Mucosa of rectum (tissue), 2 donors: ENCODE results near the gene GGA2.
A peak's percentile ranks its signal among the peaks of the same experiment; 100 is the strongest.
"Not testable (repeated sequence)": the region's sequence is repeated elsewhere in the genome, so short reads cannot be mapped to it uniquely, and the experiment has no call there.

Source experiments
- H3K27ac ChIP-seq, 2 donors: one replicate each; pipeline ENCODE4 v1.7.0; 2013; ENCODE audit warnings: inconsistent platforms in 2 of 2, low read depth in 2 of 2, low read length in 2 of 2
- H3K27me3 ChIP-seq, 2 donors: one replicate each; pipeline ENCODE4 v1.7.0; 2013; ENCODE audit warnings: low read length in 2 of 2; ENCODE audit not compliant: control insufficient read depth in 2 of 2, insufficient read depth in 2 of 2
- H3K36me3 ChIP-seq, 2 donors: one replicate each; pipeline ENCODE4 v1.7.0; 2013; ENCODE audit warnings: low read length in 2 of 2; ENCODE audit not compliant: control insufficient read depth in 2 of 2, insufficient read depth in 2 of 2
- H3K4me1 ChIP-seq, 2 donors: one replicate each; pipeline ENCODE4 v1.7.0; 2013; ENCODE audit warnings: low read length in 2 of 2, mild to moderate bottlenecking in 1 of 2; ENCODE audit not compliant: control insufficient read depth in 2 of 2, insufficient read depth in 2 of 2
- H3K4me3 ChIP-seq, 2 donors: one replicate each; pipeline ENCODE4 v1.7.0; 2013; ENCODE audit warnings: low read length in 2 of 2
- H3K9ac ChIP-seq, 2 donors: one replicate each; pipeline ENCODE4 v1.7.0; 2013; ENCODE audit warnings: low read length in 2 of 2, low read depth in 1 of 2, mild to moderate bottlenecking in 1 of 2
- H3K9me3 ChIP-seq, 2 donors: one replicate each; pipeline ENCODE4 v1.7.0; 2013; ENCODE audit warnings: low read length in 2 of 2; ENCODE audit not compliant: control insufficient read depth in 2 of 2
- donor health status: healthy.
- donor health status: Normal muscosa, but diverticular disease.

The GGA2 gene

DNA sequence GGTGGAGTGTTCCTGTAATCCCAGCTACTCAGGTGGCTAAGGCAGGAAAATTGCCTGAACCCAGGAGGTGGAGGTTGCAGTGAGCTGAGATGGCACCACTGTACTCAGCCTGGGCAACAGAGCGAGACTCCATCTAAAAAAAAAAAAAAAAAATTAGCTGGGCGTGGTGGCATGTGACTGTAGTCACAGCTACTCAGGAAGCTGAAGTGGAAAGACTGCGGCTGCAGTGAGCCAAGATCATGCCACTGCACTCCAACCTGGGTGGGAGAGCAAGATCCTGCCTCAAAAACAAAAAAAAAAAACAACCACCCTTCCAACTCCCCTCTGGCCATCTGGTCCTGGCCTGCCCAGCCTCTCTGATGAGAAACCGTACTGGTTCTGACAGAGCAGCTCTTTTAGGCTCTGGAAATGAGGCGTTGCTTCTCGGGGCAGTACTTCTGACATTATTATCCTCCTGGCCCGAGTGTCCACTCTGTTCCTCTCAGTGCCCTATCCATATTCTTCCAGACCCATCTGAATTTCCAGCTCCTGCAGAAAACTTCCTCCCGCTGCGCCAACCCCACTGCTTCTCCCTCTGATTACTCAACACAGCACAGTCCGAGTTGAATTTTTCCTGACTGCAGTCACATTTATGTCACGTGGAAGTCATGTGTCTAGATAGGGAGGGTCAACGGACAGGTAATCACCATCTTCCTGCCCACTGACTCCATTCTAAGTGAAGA lies 13.3 kb downstream of the GGA2 start:
- Histone ChIP-seq H3K4me1 (peaks cover 4 to 9% of the 10 kb centered on the region in 2 donors), H3K9ac (no peak overlapping the region), H3K27me3 (no peaks in the 10 kb centered on the region), H3K9me3 (no peaks in the 10 kb centered on the region), H3K4me3 (no peak overlapping the region), H3K36me3 (peaks cover 29 to 41% of the 10 kb centered on the region in 2 donors), H3K27ac (peak overlapping the region in 1 of 2 donors; percentile 4)

GRCh38 chr16:23495671-23496070 lies 14.6 kb downstream of the GGA2 start:
- Histone ChIP-seq H3K27ac (no peak overlapping the region), H3K4me3 (no peak overlapping the region), H3K27me3 (no peaks in the 10 kb centered on the region), H3K36me3 (peaks cover 29 to 47% of the 10 kb centered on the region in 2 donors), H3K4me1 (peaks cover 4 to 8% of the 10 kb centered on the region in 2 donors), H3K9ac (no peak overlapping the region), H3K9me3 (no peaks in the 10 kb centered on the region)

- H3K36me3 ChIP-seq, result peaks cover 35 to 60% of the 10 kb centered on the region in 2 donors
- H3K9ac ChIP-seq, result no peak overlapping the region
- no peaks in the 10 kb centered on the region for H3K4me1 ChIP-seq
- H3K4me3 ChIP-seq, result no peak overlapping the region
- no peak overlapping the region for H3K27ac ChIP-seq
- H3K27me3 ChIP-seq, result no peaks in the 10 kb centered on the region
- H3K9me3 ChIP-seq, result no peaks in the 10 kb centered on the region
These were observed 16.1 kb downstream of the GGA2 start for GRCh38 chr16:23494188-23494587.

DNA sequence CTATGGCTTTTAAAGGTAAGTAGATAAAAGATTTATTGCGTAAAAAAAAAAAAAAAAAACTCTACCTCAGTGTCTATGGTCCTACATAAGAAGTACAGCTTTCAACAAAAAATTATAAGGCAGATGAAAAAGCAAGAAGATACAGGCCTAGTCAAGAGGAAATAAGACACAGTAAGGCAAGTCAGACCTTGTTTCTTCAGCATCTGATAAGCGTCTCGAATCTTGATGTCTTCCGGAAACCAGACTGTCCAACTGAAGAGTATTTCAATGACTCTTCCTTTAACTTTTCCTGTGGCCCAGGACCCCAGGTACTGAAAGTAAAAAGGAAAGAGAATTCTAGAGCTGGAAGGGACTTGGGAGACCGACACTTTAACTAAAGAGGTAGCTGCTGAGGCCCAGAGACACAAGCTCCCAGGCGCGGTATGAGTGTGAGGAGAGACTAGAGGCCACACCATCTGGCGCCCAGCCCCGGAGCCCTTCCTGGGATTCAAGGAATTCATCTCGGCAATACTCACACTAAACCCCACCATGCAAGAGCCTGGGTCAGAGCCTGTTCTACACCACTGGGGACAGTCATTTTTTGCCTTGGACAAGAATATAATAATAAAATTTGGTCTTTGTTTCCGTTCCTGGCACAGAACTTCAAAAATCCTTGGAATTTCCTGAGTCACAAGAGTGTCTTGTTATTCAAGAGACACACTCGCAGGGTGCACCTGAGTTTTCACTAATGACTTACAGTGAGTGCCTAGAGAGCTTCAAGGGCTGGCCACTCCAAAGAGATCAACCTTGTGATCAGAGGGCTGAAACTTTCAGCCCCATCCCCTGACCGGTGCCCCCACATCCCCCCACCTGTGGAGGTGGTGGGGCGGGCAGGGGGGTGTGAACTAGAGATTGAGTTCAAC lies 18.6 kb downstream of the GGA2 start:
- Histone ChIP-seq H3K9me3 (no peaks in the 10 kb centered on the region), H3K4me3 (no peak overlapping the region), H3K27ac (no peak overlapping the region), H3K27me3 (no peaks in the 10 kb centered on the region), H3K4me1 (no peaks in the 10 kb centered on the region), H3K9ac (no peak overlapping the region), H3K36me3 (peaks cover 57 to 81% of the 10 kb centered on the region in 2 donors)

DNA sequence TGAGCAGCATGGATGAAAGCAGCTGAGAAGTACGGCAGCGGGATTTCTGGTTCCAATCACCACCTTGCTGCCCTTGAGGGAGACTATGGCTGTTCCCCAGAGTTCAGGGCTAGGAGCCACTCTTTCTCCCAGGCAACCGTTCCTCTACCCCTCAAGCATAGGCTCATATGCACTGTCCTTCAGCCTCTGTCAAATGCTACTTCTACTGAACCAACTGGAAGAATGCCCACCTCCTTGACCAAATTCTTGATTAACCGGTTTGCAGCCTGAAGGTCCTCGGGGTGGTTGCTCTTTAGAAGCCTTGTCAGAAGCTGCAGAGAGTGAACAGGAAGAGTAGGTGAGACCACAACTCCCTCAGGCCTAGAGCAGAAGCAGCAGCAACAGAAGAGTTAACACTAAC lies 23.8 kb downstream of the GGA2 start:
- Histone ChIP-seq H3K36me3 (peaks cover 63 to 80% of the 10 kb centered on the region in 2 donors), H3K27me3 (no peaks in the 10 kb centered on the region), H3K9ac (no peak overlapping the region), H3K4me3 (no peak overlapping the region), H3K4me1 (peaks cover 0 to 3% of the 10 kb centered on the region in 2 donors), H3K27ac (no peak overlapping the region), H3K9me3 (no peaks in the 10 kb centered on the region)

- H3K9ac ChIP-seq, result no peak overlapping the region
- H3K9me3 ChIP-seq, result no peaks in the 10 kb centered on the region
- no peak overlapping the region for H3K27ac ChIP-seq
- no peak overlapping the region for H3K4me3 ChIP-seq
- no peaks in the 10 kb centered on the region for H3K27me3 ChIP-seq
- H3K36me3 ChIP-seq, result peaks cover 63 to 79% of the 10 kb centered on the region in 2 donors
- H3K4me1 ChIP-seq, result peaks cover 0 to 3% of the 10 kb centered on the region in 2 donors
These were observed 24.5 kb downstream of the GGA2 start for GRCh38 chr16:23485841-23486240.

DNA sequence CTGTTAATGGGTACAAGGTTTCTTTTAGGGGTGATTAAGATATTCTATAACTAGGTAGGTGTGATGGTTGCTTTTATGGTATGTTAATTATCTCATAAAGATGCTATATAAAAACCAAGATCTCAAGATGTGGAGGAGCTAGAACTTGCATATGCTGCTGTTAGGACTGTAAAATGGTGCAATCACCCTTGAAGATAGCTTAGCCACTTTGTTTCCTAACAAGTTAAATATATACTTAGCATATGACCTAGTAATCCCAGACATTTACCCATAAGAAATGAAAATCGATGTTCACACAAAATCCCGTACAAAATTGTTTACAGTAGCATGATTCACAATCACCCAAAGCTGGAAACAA lies 25.1 kb downstream of the GGA2 start:
- Histone ChIP-seq H3K36me3 (peaks cover 67 to 80% of the 10 kb centered on the region in 2 donors), H3K4me3 (no peak overlapping the region), H3K9me3 (no peaks in the 10 kb centered on the region), H3K27ac (no peak overlapping the region), H3K9ac (no peak overlapping the region), H3K27me3 (no peaks in the 10 kb centered on the region), H3K4me1 (peaks cover 0 to 3% of the 10 kb centered on the region in 2 donors)

DNA sequence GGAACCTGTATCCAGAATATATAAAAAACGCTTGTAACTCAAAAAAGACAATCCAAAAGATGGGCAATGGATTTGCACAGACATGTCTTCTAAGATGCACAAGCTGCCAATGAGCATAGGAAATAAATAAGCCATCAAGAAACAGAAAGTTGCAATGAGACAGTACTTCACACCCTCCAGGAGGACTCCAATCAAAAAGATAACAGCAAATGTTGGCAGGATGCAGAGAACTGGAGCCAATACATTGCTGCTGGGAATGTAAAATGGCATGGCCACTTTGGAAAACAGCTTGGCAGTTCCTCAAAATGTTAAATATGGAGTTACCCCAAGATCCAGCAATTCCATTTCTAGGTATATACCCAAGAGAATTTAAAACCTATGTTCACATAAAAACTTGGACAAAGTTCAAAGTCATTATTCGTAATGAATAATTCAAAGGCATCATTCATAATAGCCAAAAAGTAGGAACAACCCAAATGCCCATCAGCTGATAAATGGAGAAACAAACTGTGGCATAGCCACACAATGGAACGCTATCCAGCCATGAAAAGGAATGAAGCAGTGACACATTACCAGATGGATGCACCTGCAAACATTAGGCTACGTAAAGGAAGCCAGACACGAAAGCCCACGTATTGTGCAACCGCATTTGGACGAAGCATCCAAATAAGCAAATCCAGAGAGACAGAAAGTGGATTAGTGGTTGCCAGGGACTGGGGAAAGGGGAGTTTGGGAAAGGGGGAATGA lies 25.6 kb downstream of the GGA2 start:
- Histone ChIP-seq H3K4me3 (no peak overlapping the region), H3K36me3 (peaks cover 70 to 80% of the 10 kb centered on the region in 2 donors), H3K9me3 (no peaks in the 10 kb centered on the region), H3K27me3 (no peaks in the 10 kb centered on the region), H3K27ac (no peak overlapping the region), H3K4me1 (peaks cover 0 to 3% of the 10 kb centered on the region in 2 donors), H3K9ac (no peak overlapping the region)

GRCh38 chr16:23483492-23483891 lies 26.8 kb downstream of the GGA2 start:
- H3K36me3 ChIP-seq, result peaks cover 72 to 80% of the 10 kb centered on the region in 2 donors
- H3K9me3 ChIP-seq, H3K4me1 ChIP-seq, H3K27me3 ChIP-seq, H3K9ac ChIP-seq, H3K4me3 ChIP-seq, H3K27ac ChIP-seq: not testable (repeated sequence)

- H3K9me3 ChIP-seq, result no peaks in the 10 kb centered on the region
- no peak overlapping the region for H3K27ac ChIP-seq
- H3K27me3 ChIP-seq, result no peaks in the 10 kb centered on the region
- H3K4me3 ChIP-seq, result no peak overlapping the region
- H3K36me3 ChIP-seq, result peaks cover 69 to 78% of the 10 kb centered on the region in 2 donors
- H3K9ac ChIP-seq, result no peak overlapping the region
- peaks cover 0 to 3% of the 10 kb centered on the region in 2 donors for H3K4me1 ChIP-seq
These were observed 27.5 kb downstream of the GGA2 start for GRCh38 chr16:23482778-23483177.
